ENCODE data around the gene BDP1. TPM values are rescaled to one million over a fixed set of nuclear protein-coding genes. Genes with fewer than 3 reads are reported as not detected.

Gene BDP1
- polyA plus RNA-seq, 2 of the 4 experiments (the other 2 are of a cell fraction): 8.6 to 27.2 TPM

Small RNA genes lying within 50 kb of the gene (small RNA-seq; reads per million reads assigned to genes)
- 0 reads per million in 6 experiments for gene HMGN1P12

Other genes starting within 250 kb of the BDP1 start
- gene MCCC2, start 131.7 kb downstream of the BDP1 start, polyA plus RNA-seq (2011; rRNA removed): 69.9 and 88.4 TPM in 2 replicates
- gene MCCC2, start 131.7 kb downstream of the BDP1 start, polyA plus RNA-seq (2017; fragmentation: RNase III; extraction: RNeasy Plus Mini Kit Qiagen cat#74134 plus additional on column Dnase treatment): 47.4 to 52.7 TPM (median 49.4 TPM) in 3 replicates

All from A549 (cell line).